Measurements from ENCODE around the gene LRRIQ1. TPM values are rescaled to one million over a fixed set of nuclear protein-coding genes. Genes with fewer than 3 reads are reported as not detected.

The LRRIQ1 gene, protein sequence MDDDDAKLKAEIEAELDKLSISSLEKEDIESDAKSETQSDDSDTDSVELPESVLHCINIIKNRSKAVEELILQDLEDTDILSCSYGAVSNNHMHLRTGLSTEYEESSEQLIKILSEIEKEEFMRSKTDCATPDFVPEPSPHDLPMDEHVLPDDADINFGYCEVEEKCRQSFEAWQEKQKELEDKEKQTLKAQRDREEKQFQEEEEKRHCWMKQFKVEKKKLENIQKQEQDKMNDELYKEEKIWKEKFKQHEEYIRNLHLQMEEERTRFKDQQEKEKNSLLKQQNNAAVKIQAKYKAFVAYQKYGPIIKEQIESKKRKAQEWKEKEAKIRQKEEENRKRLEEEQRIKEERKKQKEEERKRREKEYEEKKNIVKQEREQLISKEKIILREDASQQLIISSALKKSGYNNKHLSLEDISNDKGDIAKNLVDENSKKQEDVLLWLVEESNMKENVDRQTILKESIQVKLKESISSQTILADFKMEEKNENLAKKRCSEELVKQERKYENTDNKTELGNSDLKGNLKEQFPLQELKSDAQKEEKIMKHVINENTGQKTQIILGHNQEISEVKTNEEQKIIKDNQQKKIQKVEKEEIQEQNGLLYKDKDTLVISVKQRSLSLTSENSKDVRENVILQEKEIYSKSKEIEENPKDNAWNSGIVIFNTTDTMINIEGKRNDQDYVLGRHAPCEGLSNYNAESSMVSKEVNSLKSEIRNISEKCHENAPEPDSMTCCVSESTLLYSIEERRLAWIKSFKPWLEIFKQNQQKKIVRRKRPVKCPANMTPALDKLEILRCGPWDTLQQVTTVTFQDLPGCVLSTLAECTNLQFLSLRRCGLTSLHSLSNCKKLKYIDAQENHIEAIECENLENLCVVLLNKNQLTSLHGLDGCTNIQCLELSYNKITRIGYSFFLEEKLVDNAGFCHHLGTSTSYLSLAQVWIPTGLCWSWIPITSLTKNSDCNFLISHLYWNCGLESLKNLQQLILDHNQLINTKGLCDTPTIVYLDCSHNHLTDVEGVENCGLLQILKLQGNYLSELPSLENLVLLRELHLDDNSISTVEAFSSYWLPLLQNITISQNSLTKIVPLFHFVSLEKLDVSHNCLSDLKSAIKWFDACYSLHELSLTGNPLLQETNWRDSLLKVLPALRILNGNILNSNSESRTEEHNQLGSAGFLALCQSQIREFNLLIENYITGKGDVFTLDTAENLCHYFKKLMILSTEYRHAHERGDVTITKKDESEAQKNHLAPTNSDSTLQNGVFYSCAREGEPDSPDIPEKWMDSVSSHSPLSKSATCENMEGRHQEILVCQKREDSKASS (N-terminal part only)
- 4.7 and 25.5 TPM in 2 replicates for total RNA-seq (ENCODE audit: low replicate concordance)

DNA sequence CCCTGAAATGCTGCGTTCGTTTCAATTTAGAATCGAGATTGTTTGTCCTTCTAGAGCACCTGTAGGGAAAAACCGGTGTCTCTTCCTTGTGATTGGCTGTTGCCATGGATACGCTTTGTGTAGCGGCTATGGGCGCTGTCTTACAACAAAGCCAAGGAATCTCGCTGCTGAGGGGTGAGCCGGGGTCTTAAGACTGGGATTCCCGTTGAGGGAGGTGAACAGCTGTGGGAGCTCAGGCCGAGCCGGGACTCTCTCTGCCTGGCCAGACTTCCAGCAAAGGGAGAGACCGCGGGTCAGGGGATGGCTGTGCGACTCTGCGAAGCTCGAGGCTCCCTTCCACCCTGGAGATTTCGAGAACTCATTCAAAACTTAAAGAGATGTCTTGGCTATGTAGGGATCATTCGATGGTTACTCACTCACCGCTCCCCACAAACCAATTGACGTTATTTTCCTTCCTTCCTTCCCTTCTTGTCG is at the start of gene LRRIQ1, which contains the start of gene TSPAN19:
LRRIQ1 (plus strand) TSS at position 118 of the 474 bp plus-strand sequence. CDS start 1,826 bp downstream, outside the sequence.
TSPAN19 (minus strand) TSS at position 44 of the 474 bp plus-strand sequence. CDS start 6,331 bp downstream, outside the sequence.
- peak within 1 kb of the TSS; percentile 40 for H3K9ac ChIP-seq
- no peak for TF ChIP-seq EZH2 (IDR thresholded peaks at IDR 0.05)
- TF ChIP-seq CTCF (IDR thresholded peaks at IDR 0.05) = no peak
- TF ChIP-seq EZH2phosphoT487 (IDR thresholded peaks at IDR 0.05) = no peak
- H3K79me2 ChIP-seq (ENCODE audit: low read depth) = no peaks in the 10 kb centered on the region
- peak within 1 kb of the TSS; percentile 86 for H3K4me2 ChIP-seq
- DNase-seq (ENCODE audit: low spot score) = peak; percentile 99
- H3K9me3 ChIP-seq (ENCODE audit: low read depth) = no peaks in the 10 kb centered on the region
- H3K36me3 ChIP-seq = no peaks in the 10 kb centered on the region
- Mint-ChIP-seq H3K9me3 (no peaks in the 10 kb centered on the region), H3K4me3 (peak within 1 kb of the TSS; percentile 94), H3K4me1 (peaks cover 7% of the 10 kb centered on the region), H3K27ac (peak within 1 kb of the TSS; percentile 97), H3K27me3 (ENCODE audit: insufficient read depth, low read depth) (no peaks in the 10 kb centered on the region), H3K36me3 (no peaks in the 10 kb centered on the region)
- peak within 1 kb of the TSS; percentile 91 for H2AFZ ChIP-seq (replicated peaks)
- H3F3A ChIP-seq (ENCODE audit: low read depth) = peaks cover 9% of the 10 kb centered on the region
- H3K27me3 ChIP-seq = peaks cover 29% of the 10 kb centered on the region
- peaks cover 14% of the 10 kb centered on the region for H3K4me1 ChIP-seq
- peak within 1 kb of the TSS; percentile 66 for H3K4me3 ChIP-seq
- H3K27ac ChIP-seq = peak within 1 kb of the TSS; percentile 59
- no peaks in the 10 kb centered on the region for H4K20me1 ChIP-seq (ENCODE audit: low read depth)

GRCh38 chr12:84986586-84986985 is 49.6 kb upstream of the LRRIQ1 start:
- no peak overlapping the region for H2AFZ ChIP-seq (replicated peaks)

More at GRCh38 chr12:84986586-84986985, 49.6 kb upstream of the LRRIQ1 start:
- Histone ChIP-seq H3K36me3 (no peaks in the 10 kb centered on the region), H3F3A (ENCODE audit: low read depth) (no peaks in the 10 kb centered on the region), H4K20me1 (ENCODE audit: low read depth) (no peaks in the 10 kb centered on the region), H3K9ac (no peak overlapping the region), H3K9me3 (ENCODE audit: low read depth) (no peaks in the 10 kb centered on the region), H3K79me2 (ENCODE audit: low read depth) (no peaks in the 10 kb centered on the region), H3K4me1 (peaks cover 14% of the 10 kb centered on the region), H3K4me2 (no peak overlapping the region), H3K4me3 (no peak overlapping the region), H3K27ac (no peak overlapping the region), H3K27me3 (no peaks in the 10 kb centered on the region)
- peak overlapping the region; percentile 35 for H3K27ac Mint-ChIP-seq
- H3K4me1 Mint-ChIP-seq = peaks cover 26% of the 10 kb centered on the region
- no peaks in the 10 kb centered on the region for H3K27me3 Mint-ChIP-seq (ENCODE audit: insufficient read depth, low read depth)
- DNase-seq (ENCODE audit: low spot score) = no peak
- H3K4me3 Mint-ChIP-seq = no peak overlapping the region
- TF ChIP-seq EZH2 (IDR thresholded peaks at IDR 0.05) = no peak
- no peak for TF ChIP-seq EZH2phosphoT487 (IDR thresholded peaks at IDR 0.05)
- TF ChIP-seq CTCF (IDR thresholded peaks at IDR 0.05) = no peak
- no peaks in the 10 kb centered on the region for H3K9me3 Mint-ChIP-seq
- no peaks in the 10 kb centered on the region for H3K36me3 Mint-ChIP-seq
